CD4-positive, alpha-beta memory T cell (primary cell): ENCODE measurements around the gene THSD7B. TPM values are rescaled to one million over a fixed set of nuclear protein-coding genes. Genes with fewer than 3 reads are reported as not detected.
"Not testable (repeated sequence)": the region's sequence is repeated elsewhere in the genome, so short reads cannot be mapped to it uniquely, and the experiment has no call there.

ENCODE experiments used
- CTCF ChIA-PET: fragments of 350-600 bp; sonication (Branson Sonifier 250); formaldehyde crosslinking; loops from one replicate; lab custom pipeline; 2021; ENCODE audit warnings: inconsistent platforms; ENCODE audit not compliant: partially characterized antibody; lab: Charles Lee
- POLR2A ChIA-PET: fragments of 350-600 bp; sonication (Branson Sonifier 250); formaldehyde crosslinking; loops from one replicate; lab custom pipeline; 2021; ENCODE audit not compliant: partially characterized antibody; lab: Charles Lee
- DNase-seq, 5 donors: peaks; one replicate each; pipeline versions ENCODE4 v3.0.0 to v3.0.0-alpha.2; 2020 to 2022; ENCODE audit warnings: mixed read lengths in 1 of 5
- H3K27ac ChIP-seq: one replicate; pipeline ENCODE4 v1.7.0; 2013; ENCODE audit warnings: low read depth, low read length
- H3K27me3 ChIP-seq: 2 replicates; pipeline ENCODE4 v1.7.0; 2013; ENCODE audit warnings: mild to moderate bottlenecking, low read length, moderate library complexity; ENCODE audit not compliant: insufficient read depth
- H3K36me3 ChIP-seq: 2 replicates; pipeline ENCODE4 v1.7.0; 2013; ENCODE audit warnings: mild to moderate bottlenecking, low read length, moderate library complexity; ENCODE audit not compliant: insufficient read depth
- H3K4me1 ChIP-seq: 2 replicates; pipeline ENCODE4 v1.7.0; 2013; ENCODE audit warnings: mild to moderate bottlenecking, low read length, moderate library complexity; ENCODE audit not compliant: insufficient read depth
- H3K4me3 ChIP-seq, 2 donors: one replicate each; pipeline ENCODE4 v1.7.0; 2013; ENCODE audit warnings: low read length in 2 of 2, mild to moderate bottlenecking in 1 of 2
- H3K9me3 ChIP-seq, 2 donors: one replicate each; pipeline ENCODE4 v1.7.0; 2013; ENCODE audit warnings: low read length in 2 of 2, control low read depth in 1 of 2; ENCODE audit not compliant: control insufficient read depth in 1 of 2
- H3K27ac Mint-ChIP-seq, 7 donors: one replicate each; pipeline ENCODE4 v1.8.0; 2020 to 2021; ENCODE audit warnings: mixed read lengths in 7 of 7, mild to moderate bottlenecking in 6 of 7, inconsistent platforms in 3 of 7, moderate library complexity in 3 of 7
- H3K27me3 Mint-ChIP-seq, 2 donors: one replicate each; pipeline ENCODE4 v1.8.0; 2020 to 2021; ENCODE audit warnings: mixed read lengths in 2 of 2
- H3K36me3 Mint-ChIP-seq, 2 donors: one replicate each; pipeline ENCODE4 v1.8.0; 2020 to 2021; ENCODE audit warnings: mixed read lengths in 2 of 2, inconsistent platforms in 1 of 2, mild to moderate bottlenecking in 1 of 2
- H3K4me1 Mint-ChIP-seq, 4 donors: one replicate each; pipeline ENCODE4 v1.8.0; 2020 to 2021; ENCODE audit warnings: mixed read lengths in 4 of 4, mild to moderate bottlenecking in 1 of 4
- H3K4me3 Mint-ChIP-seq, 8 donors: one replicate each; pipeline ENCODE4 v1.8.0; 2020 to 2021; ENCODE audit warnings: mixed read lengths in 8 of 8, mild to moderate bottlenecking in 7 of 8, moderate library complexity in 6 of 8, inconsistent platforms in 3 of 8
- H3K9me3 Mint-ChIP-seq, 8 donors: one replicate each; pipeline ENCODE4 v1.8.0; 2020 to 2021; ENCODE audit warnings: mixed read lengths in 8 of 8, mild to moderate bottlenecking in 5 of 8, inconsistent platforms in 3 of 8, moderate library complexity in 1 of 8
- intact Hi-C: fragments of 100-400 bp; cut with micrococcal nuclease; formaldehyde crosslinking; loops from one replicate; pipeline ENCODE4 v1.15.1; 2023
- polyA plus RNA-seq, 2 donors: library from polyadenylated mRNA; unstranded; fragments of 300-500 nt; fragmentation: Illumina TruSeq; gene quantifications; one replicate each; pipeline ENCODE4 v1.2.3, GENCODE V29; 2021
- total RNA-seq, 2 experiments: library from RNA; stranded (reverse); gene quantifications; one replicate each; pipeline ENCODE4 v1.2.3, GENCODE V29; 2021

THSD7B gene
- total and polyA plus RNA-seq, 4 experiments from 2014 or later = not detected

DNA sequence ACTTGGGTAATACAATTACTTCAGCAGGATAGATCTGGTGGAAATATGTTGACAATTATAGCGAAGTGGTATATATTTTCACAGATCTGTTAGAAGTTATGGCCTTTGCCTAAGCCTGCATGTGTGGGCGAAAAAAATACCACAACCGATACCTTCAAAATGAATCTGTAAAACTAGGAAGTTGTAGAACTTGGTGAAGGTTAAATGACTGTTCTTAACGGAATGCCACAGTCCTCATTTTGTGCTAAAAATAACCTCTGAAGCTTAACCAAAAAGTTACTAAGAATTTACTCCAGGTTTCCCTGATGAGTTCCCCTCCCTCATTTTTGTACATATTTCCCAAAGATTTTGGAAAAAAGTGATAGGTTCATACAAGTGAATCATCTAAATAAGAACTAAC is 550.7 kb downstream of the THSD7B start:
- Histone ChIP-seq H3K27me3 (no peaks in the 10 kb centered on the region), H3K9me3 (no peaks in the 10 kb centered on the region), H3K27ac (no peak overlapping the region), H3K4me1 (no peaks in the 10 kb centered on the region), H3K4me3 (no peak overlapping the region), H3K36me3 (no peaks in the 10 kb centered on the region)
- Mint-ChIP-seq H3K27ac (no peak overlapping the region), H3K27me3 (no peaks in the 10 kb centered on the region), H3K9me3 (peaks cover 0 to 18% (median 3%) of the 10 kb centered on the region in 8 donors), H3K4me1 (no peaks in the 10 kb centered on the region), H3K36me3 (no peaks in the 10 kb centered on the region), H3K4me3 (no peak overlapping the region)
- no peak for DNase-seq
- ChIA-PET CTCF (no interaction called here), POLR2A (no interaction called here)
- intact Hi-C loops = no loop called here

DNA sequence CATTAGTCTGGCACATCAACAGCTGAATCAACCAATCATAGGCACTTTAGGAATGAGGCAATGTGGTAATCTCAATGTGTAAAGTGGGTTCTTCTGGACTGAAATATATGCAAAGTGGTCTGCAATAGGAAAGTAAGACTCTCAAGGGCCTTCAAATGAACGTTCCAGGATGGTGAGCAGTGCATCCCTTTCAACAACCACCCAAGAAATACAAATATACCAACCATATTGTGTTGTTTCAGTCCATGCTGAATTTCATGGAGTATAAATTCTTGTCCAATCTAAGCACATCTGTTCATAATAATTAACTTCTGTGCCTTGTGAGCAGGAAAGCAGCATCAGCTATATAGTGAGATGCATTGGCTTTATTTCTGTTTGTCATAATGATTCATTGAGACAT is 556.2 kb downstream of the THSD7B start:
- no peaks in the 10 kb centered on the region for H3K36me3 Mint-ChIP-seq
- no peak overlapping the region for H3K27ac Mint-ChIP-seq
- intact Hi-C loops = no loop called here
- Histone ChIP-seq H3K27ac (no peak overlapping the region), H3K4me1 (no peaks in the 10 kb centered on the region), H3K36me3 (no peaks in the 10 kb centered on the region), H3K9me3 (no peaks in the 10 kb centered on the region), H3K4me3 (no peak overlapping the region), H3K27me3 (no peaks in the 10 kb centered on the region)
- POLR2A ChIA-PET = no interaction called here
- CTCF ChIA-PET = no interaction called here
- no peaks in the 10 kb centered on the region for H3K4me1 Mint-ChIP-seq
- no peaks in the 10 kb centered on the region for H3K27me3 Mint-ChIP-seq
- H3K9me3 Mint-ChIP-seq = peaks cover 0 to 15% (median 0%) of the 10 kb centered on the region in 8 donors
- DNase-seq = no peak
- H3K4me3 Mint-ChIP-seq = no peak overlapping the region

DNA sequence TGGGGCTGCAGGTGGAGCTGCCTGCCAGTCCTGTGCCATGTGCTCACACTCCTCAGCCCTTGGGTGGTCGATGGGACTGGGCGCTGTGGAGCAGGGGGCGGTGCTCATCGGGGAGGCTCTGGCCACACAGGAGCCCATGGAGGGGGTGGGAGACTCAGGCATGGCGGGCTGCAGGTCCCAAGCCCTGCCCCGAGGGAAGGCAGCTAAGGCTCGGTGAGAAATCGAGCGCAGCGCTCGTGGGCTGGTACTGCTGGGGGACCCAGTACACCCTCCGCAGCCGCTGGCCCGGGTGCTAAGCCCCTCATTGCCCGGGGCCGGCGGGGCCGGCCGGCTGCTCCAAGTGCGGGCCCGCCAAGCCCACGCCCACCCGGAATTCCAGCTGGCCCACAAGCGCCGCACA is 566.2 kb downstream of the THSD7B start:
- H3K27ac Mint-ChIP-seq, intact Hi-C loops, H3K36me3 ChIP-seq, H3K27me3 Mint-ChIP-seq, H3K4me3 Mint-ChIP-seq, CTCF ChIA-PET, H3K4me1 ChIP-seq, H3K4me1 Mint-ChIP-seq, H3K27me3 ChIP-seq, DNase-seq, H3K27ac ChIP-seq, H3K4me3 ChIP-seq, H3K9me3 ChIP-seq, H3K36me3 Mint-ChIP-seq, POLR2A ChIA-PET: not testable (repeated sequence)
- peaks cover 3 to 15% (median 6%) of the 10 kb centered on the region in 8 donors for H3K9me3 Mint-ChIP-seq

GRCh38 chr2:137333386-137334165 is 568.2 kb downstream of the THSD7B start:
- no peaks in the 10 kb centered on the region for H3K27me3 ChIP-seq
- H3K4me3 ChIP-seq = no peak overlapping the region
- POLR2A ChIA-PET = no interaction called here
- intact Hi-C loops = no loop called here
- Mint-ChIP-seq H3K27ac (no peak overlapping the region), H3K4me3 (no peak overlapping the region), H3K36me3 (no peaks in the 10 kb centered on the region), H3K9me3 (peaks cover 3 to 13% (median 7%) of the 10 kb centered on the region in 8 donors), H3K27me3 (no peaks in the 10 kb centered on the region), H3K4me1 (no peaks in the 10 kb centered on the region)
- CTCF ChIA-PET = no interaction called here
- no peaks in the 10 kb centered on the region for H3K9me3 ChIP-seq
- no peaks in the 10 kb centered on the region for H3K36me3 ChIP-seq
- no peaks in the 10 kb centered on the region for H3K4me1 ChIP-seq
- DNase-seq = no peak
- H3K27ac ChIP-seq = no peak overlapping the region

- no peak overlapping the region for H3K27ac ChIP-seq
- intact Hi-C loops = no loop called here
- H3K4me1 ChIP-seq = no peaks in the 10 kb centered on the region
Observed at GRCh38 chr2:137336067-137336466, 570.7 kb downstream of the THSD7B start.

DNA sequence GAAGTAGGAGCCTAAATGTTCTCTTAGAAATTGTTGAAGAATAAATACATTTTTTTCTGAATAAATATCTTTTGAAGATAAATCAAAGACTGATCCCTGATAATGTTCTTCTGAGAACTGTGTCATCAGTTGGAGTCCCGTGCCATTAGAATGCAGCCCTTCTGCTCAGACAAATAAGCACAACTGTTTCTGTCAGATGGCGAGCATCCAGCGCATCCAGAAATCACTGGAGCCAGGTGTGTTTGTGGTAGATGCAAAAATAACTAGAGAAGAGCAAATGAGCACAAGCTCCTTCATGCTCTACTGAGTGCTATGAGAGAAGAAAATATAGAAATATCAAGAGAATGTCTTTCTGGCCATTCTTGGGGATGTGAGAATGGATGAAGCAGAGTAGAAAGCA is 573.7 kb downstream of the THSD7B start:
- Mint-ChIP-seq H3K36me3 (no peaks in the 10 kb centered on the region), H3K27me3 (no peaks in the 10 kb centered on the region), H3K4me1 (no peaks in the 10 kb centered on the region), H3K4me3 (no peak overlapping the region), H3K27ac (no peak overlapping the region), H3K9me3 (peaks cover 0 to 3% (median 0%) of the 10 kb centered on the region in 8 donors)
- no peak overlapping the region for H3K27ac ChIP-seq
- H3K4me3 ChIP-seq = no peak overlapping the region
- H3K36me3 ChIP-seq = no peaks in the 10 kb centered on the region
- H3K4me1 ChIP-seq = no peaks in the 10 kb centered on the region
- no peaks in the 10 kb centered on the region for H3K27me3 ChIP-seq
- CTCF ChIA-PET = no interaction called here
- intact Hi-C loops = no loop called here
- POLR2A ChIA-PET = no interaction called here
- H3K9me3 ChIP-seq = no peaks in the 10 kb centered on the region
- DNase-seq = no peak

More at GRCh38 chr2:137336067-137336466, 570.7 kb downstream of the THSD7B start:
- POLR2A ChIA-PET = no interaction called here
- DNase-seq = no peak
- Mint-ChIP-seq H3K9me3 (peaks cover 0 to 7% (median 3%) of the 10 kb centered on the region in 8 donors), H3K4me3 (no peak overlapping the region), H3K27ac (no peak overlapping the region), H3K27me3 (no peaks in the 10 kb centered on the region), H3K4me1 (no peaks in the 10 kb centered on the region), H3K36me3 (no peaks in the 10 kb centered on the region)
- Histone ChIP-seq H3K27me3 (no peaks in the 10 kb centered on the region), H3K36me3 (no peaks in the 10 kb centered on the region), H3K9me3 (no peaks in the 10 kb centered on the region), H3K4me3 (no peak overlapping the region)
- CTCF ChIA-PET = no interaction called here

DNA sequence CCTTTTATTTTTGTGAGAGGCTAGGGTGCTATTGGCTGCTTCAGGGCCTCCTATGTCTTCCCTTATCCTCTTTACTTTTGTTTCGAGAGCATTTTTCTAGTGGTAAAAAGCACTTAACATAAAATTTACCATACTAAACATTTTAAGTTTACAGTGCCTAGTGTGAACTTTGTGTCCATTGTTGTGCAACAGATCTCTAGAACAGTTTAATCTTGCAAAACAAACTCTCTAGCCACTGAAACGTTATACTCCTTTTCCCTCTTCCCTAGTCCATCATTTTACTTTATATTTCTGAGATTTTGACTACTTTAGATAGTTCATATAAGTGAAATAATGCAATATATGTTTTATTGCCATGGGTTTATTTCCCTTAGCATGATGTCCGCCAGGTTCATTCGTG is 580.6 kb downstream of the THSD7B start:
- no peak for DNase-seq
- peaks cover 0 to 3% (median 0%) of the 10 kb centered on the region in 8 donors for H3K9me3 Mint-ChIP-seq
- H3K36me3 Mint-ChIP-seq = no peaks in the 10 kb centered on the region
- no peaks in the 10 kb centered on the region for H3K36me3 ChIP-seq
- no peaks in the 10 kb centered on the region for H3K4me1 Mint-ChIP-seq
- no peak overlapping the region for H3K27ac ChIP-seq
- H3K4me3 Mint-ChIP-seq = no peak overlapping the region
- CTCF ChIA-PET = no interaction called here
- POLR2A ChIA-PET = no interaction called here
- H3K9me3 ChIP-seq = no peaks in the 10 kb centered on the region
- no peak overlapping the region for H3K27ac Mint-ChIP-seq
- no peaks in the 10 kb centered on the region for H3K27me3 Mint-ChIP-seq
- H3K4me1 ChIP-seq = no peaks in the 10 kb centered on the region
- no peaks in the 10 kb centered on the region for H3K27me3 ChIP-seq
- H3K4me3 ChIP-seq = no peak overlapping the region
- intact Hi-C loops = no loop called here
